Measurements from ENCODE around the gene DGCR2. TPM values are rescaled to one million over a fixed set of nuclear protein-coding genes. Genes with fewer than 3 reads are reported as not detected.

The DGCR2 gene
- total RNA-seq, 2 donors from 2014 or later, result 43.8 to 89.3 TPM

- DNase-seq, result no peak
- peaks cover 0 to 11% of the 10 kb centered on the region in 2 donors for H3K36me3 ChIP-seq (replicated peaks in 1 of 2; ENCODE audit: insufficient read depth in 1 of 2, low read depth in 2 of 2)
- H3K4me1 ChIP-seq, result peaks cover 10% of the 10 kb centered on the region
- 62 to 86% methylated on average over 3 to 8 of the region's 8 CpGs for WGBS, 2 donors
- H3K27me3 ChIP-seq, result no peaks in the 10 kb centered on the region
- no peak overlapping the region for H3K27ac ChIP-seq
- H3K9me3 ChIP-seq, result no peaks in the 10 kb centered on the region
- TF ChIP-seq CTCF (IDR thresholded peaks at IDR 0.05) (no peak), POLR2A (IDR thresholded peaks at IDR 0.05) (no peak)
- H3K4me3 ChIP-seq, result no peak overlapping the region
- intact Hi-C loops (cut with DNase I), result loop anchor here (5.0 kb wide), 1 partner anchor 47 kb away; the partner anchor contains the start of gene SLC25A1
- no peak for ATAC-seq
Observed at GRCh38 chr22:19129871-19130270, 7.7 kb upstream of the DGCR2 start.

- no peak for DNase-seq
- Histone ChIP-seq H3K36me3 (replicated peaks in 1 of 2; ENCODE audit: insufficient read depth in 1 of 2, low read depth in 2 of 2) (peaks cover 0 to 7% of the 10 kb centered on the region in 2 donors), H3K27me3 (no peaks in the 10 kb centered on the region), H3K4me1 (peaks cover 10% of the 10 kb centered on the region), H3K9me3 (no peaks in the 10 kb centered on the region), H3K27ac (no peak overlapping the region), H3K4me3 (no peak overlapping the region)
- TF ChIP-seq CTCF (IDR thresholded peaks at IDR 0.05), result no peak
- no peak for TF ChIP-seq POLR2A (IDR thresholded peaks at IDR 0.05)
- 76 to 86% methylated on average over 7 of the region's 7 CpGs for WGBS, 2 donors
- no peak for ATAC-seq
- intact Hi-C loops (cut with DNase I), result loop anchor here (5.0 kb wide), 1 partner anchor 48 kb away; the partner anchor contains the start of gene SLC25A1
Observed at GRCh38 chr22:19128946-19129727, 6.9 kb upstream of the DGCR2 start.

GRCh38 chr22:19128009-19128401, 5.8 kb upstream of the DGCR2 start:
- Histone ChIP-seq H3K4me1 (peaks cover 14% of the 10 kb centered on the region), H3K27me3 (no peaks in the 10 kb centered on the region), H3K36me3 (replicated peaks in 1 of 2; ENCODE audit: insufficient read depth in 1 of 2, low read depth in 2 of 2) (no peaks in the 10 kb centered on the region), H3K4me3 (no peak overlapping the region), H3K9me3 (no peaks in the 10 kb centered on the region), H3K27ac (peak overlapping the region in 2 of 4 donors; percentile 2 to 51)
- DNase-seq, result no peak
- WGBS, 2 donors, result 69 to 87% methylated on average over 7 of the region's 7 CpGs
- intact Hi-C loops (cut with DNase I), result loop anchor here (5.0 kb wide), 1 partner anchor 49 kb away; the partner anchor contains the start of gene SLC25A1
- TF ChIP-seq CTCF (IDR thresholded peaks at IDR 0.05) (no peak), POLR2A (IDR thresholded peaks at IDR 0.05) (no peak)
- no peak for ATAC-seq

- ATAC-seq (peak; percentile 63), DNase-seq (peak; percentile 76 to 93 (median 92))
- peaks cover 18% of the 10 kb centered on the region for H3K4me1 ChIP-seq
- no peaks in the 10 kb centered on the region for H3K9me3 ChIP-seq
- H3K36me3 ChIP-seq (replicated peaks in 1 of 2; ENCODE audit: insufficient read depth in 1 of 2, low read depth in 2 of 2), result no peaks in the 10 kb centered on the region
- WGBS, 2 donors, result 64 to 68% methylated on average over 13 to 16 of the region's 16 CpGs
- no peak overlapping the region for H3K4me3 ChIP-seq
- peak in 1 of 3 donors; percentile 28 for TF ChIP-seq POLR2A (IDR thresholded peaks at IDR 0.05)
- peak in 6 of 7 experiments; percentile 5 to 67 (median 42) for TF ChIP-seq CTCF (IDR thresholded peaks at IDR 0.05)
- no peaks in the 10 kb centered on the region for H3K27me3 ChIP-seq
- intact Hi-C loops (cut with DNase I), result loop anchor here (5.0 kb wide), 1 partner anchor 50 kb away; the partner anchor contains the start of gene SLC25A1
- peak overlapping the region in 2 of 4 donors; percentile 2 to 51 for H3K27ac ChIP-seq
Observed at GRCh38 chr22:19127329-19128008, 5.3 kb upstream of the DGCR2 start.

Measured in body of pancreas (tissue), 4 donors.